Heart left ventricle (tissue), 13 donors: ENCODE measurements around the gene CNGA3.

Experiments
- CTCF ChIP-seq, 12 donors: fragments of 200-600 bp; sonication (generic) in 4 of 12; IDR thresholded peaks; one replicate each; pipeline versions ENCODE4 v1.5.0 to v1.8.0; 2018 to 2022; ENCODE audit warnings: antibody characterized with exemption in 12 of 12, mild to moderate bottlenecking in 5 of 12
- POLR2A ChIP-seq, 2 donors: fragments of 450-650 bp; IDR thresholded peaks; one replicate each; pipeline ENCODE4 v1.6.1; 2017; ENCODE audit warnings: antibody characterized with exemption in 2 of 2, mild to moderate bottlenecking in 2 of 2, moderate library complexity in 2 of 2
- donor health status: ischemic (EF 13 %, LVEDD 7.1; RV severe dilation, severe dysfunction).
- donor health status: DM: no; HTN: yes; CAD: no.
- donor health status: DM: no; HTN: no; CAD: no.
- donor health status: ischemic (EF 25% LVEDD 6.9; RV normal size, moderate dysfunction).
- donor health status: ischemic (EF 25% LVEDD 5.7; RV mildly dilated, moderate dysfunction).
- donor health status: ischemic (EF 35%, LVEDD 5.7; RV mildly dilated, moderate dysfunction).
- donor health status: nonischemic (EF 11% LVEDD 7.7; RV severe dilation, severe dysfunction).
- donor health status: DM: yes; HTN: yes; CAD: no.
- donor health status: PGD.
- donor health status: ischemic (EF 29% LVEDD 5.4; RV normal size, mild dysfunction).
- donor health status: nonischemic (EF 23%, LVEDD 6.1; RV moderate dilation, normal function).

DNA sequence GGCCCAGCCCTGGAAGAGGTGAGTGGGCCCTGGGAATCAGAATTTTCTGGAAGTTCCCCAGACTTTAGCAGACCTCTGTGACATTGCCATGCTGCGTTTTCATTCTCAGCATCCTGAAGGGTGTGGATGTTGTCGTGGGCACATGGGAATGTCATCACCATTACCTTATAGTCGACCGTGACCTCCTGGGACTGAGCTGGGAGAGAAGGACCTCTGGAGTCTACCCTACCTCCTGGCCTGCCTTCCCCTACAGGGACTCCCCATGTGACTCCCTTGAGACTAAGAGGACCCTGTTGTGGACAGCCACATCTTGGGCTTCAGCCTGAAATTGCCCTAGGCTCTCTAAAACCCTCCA, 43.0 kb downstream of the CNGA3 start:
- TF ChIP-seq CTCF (IDR thresholded peaks at IDR 0.05) (no peak), POLR2A (IDR thresholded peaks at IDR 0.05) (no peak)
